Right renal cortex interstitium (tissue), 3 donors: ENCODE results near the gene GOLGA8T. TPM values are rescaled to one million over a fixed set of nuclear protein-coding genes. Genes with fewer than 3 reads are reported as not detected.
"Not testable (repeated sequence)": the region's sequence is repeated elsewhere in the genome, so short reads cannot be mapped to it uniquely, and the experiment has no call there.

Source experiments
- DNase-seq, 3 donors: peaks; one replicate each; pipeline ENCODE4 v3.0.0-alpha.2; 2013; ENCODE audit warnings: low read depth in 3 of 3, low spot score in 2 of 3
- polyA plus RNA-seq, 3 donors: library from polyadenylated mRNA; unstranded; fragments of 120-200 nt; gene quantifications; one replicate each; pipeline ENCODE4 v1.2.1, GENCODE V29; 2013; ENCODE audit not compliant: insufficient read length in 3 of 3

Gene GOLGA8T
- polyA plus RNA-seq, 3 donors: 0.75 TPM; not detected in 2

DNA sequence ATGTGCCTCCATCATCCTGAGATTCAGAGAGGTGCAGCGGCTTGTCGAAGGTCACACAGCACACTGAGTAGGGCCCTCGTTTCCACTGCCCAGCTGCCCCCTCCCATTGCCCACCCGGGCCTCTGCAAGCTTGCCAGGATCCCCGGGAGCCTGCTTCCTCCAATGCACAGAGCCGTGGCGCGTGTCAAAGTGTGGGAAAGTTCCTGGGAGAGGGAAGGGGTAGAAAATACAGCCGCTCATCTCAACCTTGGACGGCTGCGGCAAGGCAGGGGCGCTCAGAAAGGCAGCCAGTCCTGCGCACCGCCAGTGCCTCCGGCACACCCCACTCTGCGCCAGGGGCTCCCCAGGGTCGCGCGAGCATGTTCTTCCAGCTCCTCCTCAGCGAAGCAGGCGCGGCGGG lies 56.3 kb downstream of the GOLGA8T start:
- not testable (repeated sequence) for DNase-seq

DNA sequence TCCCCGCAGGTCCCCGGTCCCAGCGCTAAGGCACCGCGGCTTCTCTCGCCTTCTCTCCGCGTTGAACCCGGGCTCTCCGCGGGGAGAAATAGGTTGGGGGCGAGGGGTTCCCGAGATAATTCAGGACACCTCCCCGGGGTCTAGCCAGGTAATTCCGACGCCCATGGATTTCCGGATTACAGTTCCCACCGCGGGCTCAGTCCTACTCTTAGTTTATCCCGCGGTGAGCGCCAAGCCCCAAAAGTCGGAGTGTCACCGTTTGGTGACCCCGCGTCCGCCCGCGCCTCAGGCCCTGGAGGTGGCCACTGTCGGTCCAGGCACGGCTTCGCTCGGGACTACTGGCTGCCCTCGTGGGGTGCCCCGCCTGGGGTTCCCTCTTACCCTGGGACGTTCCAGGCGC lies 56.8 kb downstream of the GOLGA8T start:
- DNase-seq: not testable (repeated sequence)

GRCh38 chr15:30192119-30192745 lies 57.4 kb downstream of the GOLGA8T start:
- DNase-seq: not testable (repeated sequence)

GRCh38 chr15:30192892-30193291 lies 58.0 kb downstream of the GOLGA8T start:
- not testable (repeated sequence) for DNase-seq

Other genes starting within 250 kb of the GOLGA8T start
- 1 to 10 TPM in 1 of 3 donors, under 1 TPM in 2; 0.35 to 1.0 (median 0.56) TPM for gene GOLGA8J, start 52.1 kb upstream of the GOLGA8T start, polyA plus RNA-seq